Activated CD4-positive, CD25-positive, alpha-beta regulatory T cell treated with anti-CD3 and anti-CD28 coated beads, Interleukin-2, amount 50 U/mL, for 24 hours (primary cell): ENCODE results near the gene BEST3.

Source experiments
- ATAC-seq, 2 donors: fragments of 150-1000 bp; cut with Tn5 transposase; one replicate each; pipeline ENCODE4 v1.10.0; 2021; ENCODE audit warnings: mild to moderate bottlenecking in 1 of 2, moderate library complexity in 1 of 2

Gene BEST3

GRCh38 chr12:69698769-69699540 lies at the start of gene BEST3:
Gene BEST3 (minus strand): TSS chr12:69699303. CDS start chr12:69697798, 1,505 bp downstream.
- no peak for ATAC-seq

GRCh38 chr12:69744109-69744508 lies 45.0 kb upstream of the BEST3 start:
- no peak for ATAC-seq

- peak; percentile 17 to 18 for ATAC-seq
Observed at GRCh38 chr12:69739287-69740191, 40.4 kb upstream of the BEST3 start.

GRCh38 chr12:69738351-69739286 lies 39.5 kb upstream of the BEST3 start, which contains the start of gene RAB3IP:
Gene RAB3IP (plus strand): TSS chr12:69738860. CDS start chr12:69755409, 16,549 bp downstream.
- peak; percentile 85 for ATAC-seq

- ATAC-seq: no peak
Observed at GRCh38 chr12:69733638-69734037, 34.5 kb upstream of the BEST3 start.

GRCh38 chr12:69732088-69732487 lies 33.0 kb upstream of the BEST3 start:
- no peak for ATAC-seq

- no peak for ATAC-seq
Observed at GRCh38 chr12:69726922-69727321, 27.8 kb upstream of the BEST3 start.

- ATAC-seq: no peak
Observed at GRCh38 chr12:69720750-69721149, 21.6 kb upstream of the BEST3 start.

GRCh38 chr12:69719336-69720316 lies 20.5 kb upstream of the BEST3 start:
- ATAC-seq: no peak

GRCh38 chr12:69714542-69714941 lies 15.4 kb upstream of the BEST3 start:
- no peak for ATAC-seq

- no peak for ATAC-seq
Observed at GRCh38 chr12:69712826-69713225, 13.7 kb upstream of the BEST3 start.

GRCh38 chr12:69708649-69709048 lies 9.5 kb upstream of the BEST3 start:
- ATAC-seq: no peak

- ATAC-seq: no peak
Observed at GRCh38 chr12:69704357-69704756, 5.3 kb upstream of the BEST3 start.

- no peak for ATAC-seq
Observed at GRCh38 chr12:69703146-69703642, 4.1 kb upstream of the BEST3 start.

GRCh38 chr12:69701826-69702225 lies 2.7 kb upstream of the BEST3 start:
- ATAC-seq: no peak

GRCh38 chr12:69698054-69698453 lies 1.0 kb downstream of the BEST3 start:
- ATAC-seq: no peak

GRCh38 chr12:69694123-69694522 lies 5.0 kb downstream of the BEST3 start:
- ATAC-seq: no peak

GRCh38 chr12:69689638-69690037 lies 9.5 kb downstream of the BEST3 start:
- no peak for ATAC-seq

GRCh38 chr12:69688471-69689427 lies 10.4 kb downstream of the BEST3 start:
- ATAC-seq: peak; percentile 41 to 44

- ATAC-seq: no peak
Observed at GRCh38 chr12:69688021-69688420, 11.1 kb downstream of the BEST3 start.
